ENCODE results near the gene MYZAP.

MYZAP gene

GRCh38 chr15:57591822-57592367 lies at the start of gene MYZAP:
MYZAP (plus strand) TSS chr15:57591904; CDS start chr15:57592035, 131 bp downstream.
- DNase-seq (ENCODE audit: low read depth in 2 of 2), result peak; percentile 26 to 46

DNA sequence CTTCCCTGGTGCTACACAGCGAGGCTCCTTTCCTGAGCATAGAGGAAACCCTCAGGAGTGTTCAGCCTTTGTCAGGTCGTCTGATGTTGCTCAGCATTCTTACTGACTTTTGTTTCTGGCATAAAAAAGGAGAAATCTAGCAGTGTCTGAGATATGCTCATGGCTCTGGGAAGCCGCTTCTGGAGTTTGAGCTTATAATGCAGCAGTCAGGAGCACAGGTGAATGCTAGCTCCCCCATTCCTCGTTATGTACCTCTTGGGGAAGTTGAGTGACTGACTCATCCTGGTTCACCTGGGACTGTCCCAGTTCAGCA lies 49.2 kb upstream of the MYZAP start:
- DNase-seq (ENCODE audit: low read depth in 2 of 2), result no peak

- DNase-seq (ENCODE audit: low read depth in 2 of 2), result no peak
Observed at GRCh38 chr15:57544848-57545480, 46.7 kb upstream of the MYZAP start.

DNA sequence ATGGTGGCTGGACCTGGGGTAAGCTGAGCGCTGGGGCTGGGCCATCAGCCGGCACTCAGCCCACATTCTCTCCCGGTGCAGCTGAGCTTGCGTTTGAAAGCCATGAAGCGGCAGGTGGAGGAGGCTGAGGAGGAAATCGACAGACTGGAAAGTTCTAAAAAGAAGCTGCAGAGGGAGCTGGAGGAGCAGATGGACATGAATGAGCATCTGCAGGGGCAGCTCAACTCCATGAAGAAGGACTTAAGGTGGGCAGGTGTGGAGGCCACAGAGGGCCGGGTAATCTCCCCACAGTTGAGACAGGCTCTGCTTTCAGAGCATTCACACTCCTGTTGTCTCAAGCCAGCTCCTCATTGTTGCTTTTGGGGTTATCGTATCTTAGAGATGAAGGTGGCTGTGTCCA lies 45.7 kb upstream of the MYZAP start:
- no peak for DNase-seq (ENCODE audit: low read depth in 2 of 2)

DNA sequence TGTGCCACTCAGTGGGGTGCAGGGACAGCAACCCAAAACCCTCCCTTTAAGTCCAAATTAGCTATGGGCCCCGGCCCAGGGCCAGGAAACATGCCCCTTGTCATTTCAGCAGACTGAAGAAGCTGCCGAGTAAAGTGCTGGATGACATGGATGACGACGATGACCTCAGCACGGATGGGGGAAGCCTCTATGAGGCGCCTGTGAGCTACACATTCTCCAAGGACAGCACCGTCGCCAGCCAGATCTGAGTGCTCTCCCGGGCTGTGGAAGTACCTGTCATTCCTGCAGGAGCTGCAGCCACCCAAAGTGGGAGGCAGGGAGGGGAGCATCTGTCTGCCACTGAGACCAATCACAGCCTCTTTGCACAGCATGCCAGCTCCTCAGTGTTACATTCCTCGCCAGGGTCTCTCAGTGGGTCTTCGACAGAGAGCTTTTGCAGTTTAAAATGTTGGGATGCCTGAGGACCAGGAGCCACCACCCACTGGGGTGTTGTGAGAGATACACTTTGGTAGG lies 44.4 kb upstream of the MYZAP start:
- no peak for DNase-seq (ENCODE audit: low read depth in 2 of 2)

DNA sequence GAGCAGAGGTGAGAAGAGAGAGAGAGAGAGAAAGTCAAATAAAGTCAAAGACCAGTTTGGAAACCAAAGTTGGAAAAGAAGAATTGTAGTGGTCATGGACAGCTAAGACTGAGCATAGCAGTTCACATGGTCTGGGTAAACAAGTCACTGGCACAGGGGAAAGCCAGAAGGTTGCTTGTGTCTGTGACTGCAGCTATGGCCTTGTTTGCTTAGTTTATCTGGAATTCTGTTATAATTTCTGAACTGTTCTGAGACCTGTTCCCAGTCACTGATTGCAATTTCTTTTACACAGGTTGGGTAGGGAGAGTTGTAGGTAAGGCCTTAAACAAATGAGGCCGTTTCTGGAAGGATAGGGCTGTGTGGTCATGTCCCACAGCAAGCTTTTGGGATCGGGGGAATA lies 43.4 kb upstream of the MYZAP start:
- no peak for DNase-seq (ENCODE audit: low read depth in 2 of 2)

GRCh38 chr15:57548835-57549234 lies 42.9 kb upstream of the MYZAP start:
- no peak for DNase-seq (ENCODE audit: low read depth in 2 of 2)

- no peak for DNase-seq (ENCODE audit: low read depth in 2 of 2)
Observed at GRCh38 chr15:57549935-57550334, 41.8 kb upstream of the MYZAP start.

- DNase-seq (ENCODE audit: low read depth in 2 of 2), result no peak
Observed at GRCh38 chr15:57550640-57551039, 41.1 kb upstream of the MYZAP start.

GRCh38 chr15:57551715-57552677 lies 39.7 kb upstream of the MYZAP start:
- DNase-seq (ENCODE audit: low read depth in 2 of 2), result no peak

DNA sequence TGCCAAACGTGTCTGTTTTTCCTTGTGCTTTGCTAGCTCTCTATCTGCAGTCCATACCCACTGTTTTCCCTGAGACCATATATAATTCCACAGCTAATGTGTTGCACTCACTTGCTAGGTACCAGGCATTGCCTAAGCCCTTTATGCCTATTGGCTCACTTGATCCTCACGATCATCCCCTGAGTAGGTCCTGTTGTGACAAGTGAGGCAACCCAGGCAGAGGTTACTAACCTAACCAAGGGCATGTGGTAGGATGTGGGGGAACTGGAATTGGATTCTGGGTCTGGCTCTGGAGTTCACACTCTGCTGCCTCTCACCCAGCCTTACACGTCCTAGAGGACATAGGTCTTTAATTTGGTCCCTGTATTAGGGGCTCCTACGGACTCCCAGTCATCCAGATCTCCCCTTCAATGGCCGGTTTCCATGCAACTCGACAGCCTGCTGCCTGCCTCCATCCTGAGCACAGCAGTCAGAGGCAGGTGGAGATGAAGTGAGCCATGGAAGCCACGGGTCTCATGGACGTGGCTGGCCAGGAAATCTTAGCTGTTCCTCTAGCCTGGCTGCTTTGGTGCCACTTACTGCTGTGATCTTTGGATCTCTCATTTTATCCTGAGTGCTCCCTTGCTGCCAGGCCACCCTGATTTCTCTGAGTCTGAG lies 38.9 kb upstream of the MYZAP start:
- DNase-seq (ENCODE audit: low read depth in 2 of 2), result no peak

DNA sequence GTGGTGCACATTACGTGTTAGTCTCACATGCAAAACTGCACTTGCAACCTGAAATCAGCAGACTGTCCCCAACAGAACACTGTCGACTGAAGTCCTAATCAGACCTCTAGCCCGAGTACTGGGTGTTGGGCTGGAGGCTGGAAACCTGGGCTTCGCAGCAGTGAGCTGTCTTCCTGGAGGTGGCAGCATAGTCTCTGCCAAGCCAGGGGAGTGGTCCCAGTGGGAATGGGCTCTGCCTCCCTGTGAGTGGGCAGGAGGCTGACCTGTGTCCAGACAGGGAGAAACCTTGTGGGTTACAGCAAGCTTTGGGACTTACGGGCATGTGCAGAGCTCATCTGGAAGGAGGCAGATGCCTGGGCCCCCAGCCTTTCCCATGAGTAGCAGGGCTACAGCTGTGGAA lies 38.2 kb upstream of the MYZAP start:
- no peak for DNase-seq (ENCODE audit: low read depth in 2 of 2)

- no peak for DNase-seq (ENCODE audit: low read depth in 2 of 2)
Observed at GRCh38 chr15:57554063-57554811, 37.5 kb upstream of the MYZAP start.

GRCh38 chr15:57554812-57555179 lies 36.9 kb upstream of the MYZAP start:
- no peak for DNase-seq (ENCODE audit: low read depth in 2 of 2)

- no peak for DNase-seq (ENCODE audit: low read depth in 2 of 2)
Observed at GRCh38 chr15:57555270-57555669, 36.4 kb upstream of the MYZAP start.

DNA sequence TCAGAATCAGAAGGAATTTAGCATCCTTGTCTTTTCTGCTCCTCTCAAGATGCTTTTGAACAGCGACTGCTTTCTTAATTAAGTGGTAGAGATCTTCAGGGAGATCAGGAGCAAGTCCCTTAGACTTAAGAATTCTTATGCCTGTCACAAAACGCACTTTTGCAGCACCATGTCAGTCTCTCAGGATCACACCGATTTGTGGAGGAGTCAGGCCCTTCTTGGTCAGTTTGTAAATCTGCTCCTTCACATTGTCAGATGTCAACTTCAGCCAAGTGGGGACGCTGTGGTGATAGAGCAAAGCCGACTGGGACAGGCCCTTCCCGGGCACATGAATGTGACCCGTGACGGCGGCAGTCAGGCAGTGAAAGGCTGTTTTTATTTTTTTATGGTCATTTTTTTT lies 35.7 kb upstream of the MYZAP start:
- no peak for DNase-seq (ENCODE audit: low read depth in 2 of 2)

DNA sequence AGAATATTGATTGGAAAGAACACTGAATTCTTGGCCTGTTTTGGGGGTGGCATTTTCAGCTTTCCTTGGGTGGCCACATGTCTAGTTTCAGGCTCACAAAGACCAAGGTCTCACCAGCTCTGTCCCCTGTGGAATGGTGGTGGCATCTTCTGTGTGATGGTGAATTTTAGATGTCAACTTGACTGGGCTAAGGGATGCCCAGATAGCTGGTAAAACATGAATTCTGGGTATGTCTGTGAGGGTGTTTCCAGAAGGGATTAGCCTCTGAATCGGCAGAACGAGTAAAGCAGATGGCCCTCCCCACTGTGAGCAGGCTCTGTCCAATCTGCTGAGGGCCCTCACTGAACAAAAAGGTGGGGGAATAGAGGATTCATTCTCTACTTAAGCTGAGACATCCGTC lies 34.4 kb upstream of the MYZAP start:
- DNase-seq (ENCODE audit: low read depth in 2 of 2), result no peak

- DNase-seq (ENCODE audit: low read depth in 2 of 2), result no peak
Observed at GRCh38 chr15:57557810-57558209, 33.9 kb upstream of the MYZAP start.

DNA sequence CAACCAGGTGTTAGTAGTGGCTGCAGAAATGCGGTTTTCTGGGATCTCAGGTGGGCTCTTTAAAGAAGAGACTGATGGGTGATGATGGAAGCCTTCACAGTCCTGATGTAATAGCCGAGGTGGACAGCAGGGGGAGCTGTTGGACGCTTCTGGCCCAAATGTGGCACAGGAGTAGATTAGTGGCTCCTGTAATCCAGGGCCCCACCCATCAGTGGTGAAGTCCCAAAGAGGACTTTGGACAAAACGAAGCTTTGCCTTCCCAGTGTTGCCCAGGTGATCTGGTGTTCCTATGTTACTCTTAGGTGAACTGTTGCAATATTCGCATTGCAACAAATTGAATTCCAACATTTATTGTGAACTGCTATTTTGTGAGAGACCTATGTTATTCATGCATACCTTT lies 31.8 kb upstream of the MYZAP start:
- peak; percentile 42 to 79 for DNase-seq (ENCODE audit: low read depth in 2 of 2)

GRCh38 chr15:57561041-57561711 lies 30.5 kb upstream of the MYZAP start:
- peak; percentile 34 to 41 for DNase-seq (ENCODE audit: low read depth in 2 of 2)

GRCh38 chr15:57562196-57562769 lies 29.4 kb upstream of the MYZAP start:
- DNase-seq (ENCODE audit: low read depth in 2 of 2), result no peak

All from stimulated activated CD4-positive, alpha-beta T cell treated with anti-CD3 and anti-CD28 coated beads, Interleukin-12 subunit alpha, Interleukin-12 subunit beta, amount 100 ng/mL, for 24 hours (primary cell).